ENCODE measurements around the gene ASAP2.

DNA sequence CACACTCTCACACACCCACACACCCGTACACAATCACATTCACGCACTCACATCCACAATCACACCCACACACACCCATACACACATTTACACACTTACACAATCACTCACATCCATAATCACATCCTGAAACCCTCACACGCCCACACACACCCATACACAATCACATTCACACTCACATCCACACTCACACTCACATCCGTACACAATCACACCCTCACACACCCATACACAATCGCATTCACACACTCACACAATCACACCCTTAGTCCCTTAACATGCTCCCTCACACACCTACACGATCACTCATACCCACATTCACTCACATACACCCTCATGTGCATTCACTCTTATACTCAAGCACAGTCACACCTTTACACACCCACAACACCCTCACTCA, 110.9 kb downstream of the ASAP2 start:
- TF ChIP-seq, protein P1, sequence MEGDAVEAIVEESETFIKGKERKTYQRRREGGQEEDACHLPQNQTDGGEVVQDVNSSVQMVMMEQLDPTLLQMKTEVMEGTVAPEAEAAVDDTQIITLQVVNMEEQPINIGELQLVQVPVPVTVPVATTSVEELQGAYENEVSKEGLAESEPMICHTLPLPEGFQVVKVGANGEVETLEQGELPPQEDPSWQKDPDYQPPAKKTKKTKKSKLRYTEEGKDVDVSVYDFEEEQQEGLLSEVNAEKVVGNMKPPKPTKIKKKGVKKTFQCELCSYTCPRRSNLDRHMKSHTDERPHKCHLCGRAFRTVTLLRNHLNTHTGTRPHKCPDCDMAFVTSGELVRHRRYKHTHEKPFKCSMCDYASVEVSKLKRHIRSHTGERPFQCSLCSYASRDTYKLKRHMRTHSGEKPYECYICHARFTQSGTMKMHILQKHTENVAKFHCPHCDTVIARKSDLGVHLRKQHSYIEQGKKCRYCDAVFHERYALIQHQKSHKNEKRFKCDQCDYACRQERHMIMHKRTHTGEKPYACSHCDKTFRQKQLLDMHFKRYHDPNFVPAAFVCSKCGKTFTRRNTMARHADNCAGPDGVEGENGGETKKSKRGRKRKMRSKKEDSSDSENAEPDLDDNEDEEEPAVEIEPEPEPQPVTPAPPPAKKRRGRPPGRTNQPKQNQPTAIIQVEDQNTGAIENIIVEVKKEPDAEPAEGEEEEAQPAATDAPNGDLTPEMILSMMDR (IDR thresholded peaks at IDR 0.05): no peak
- no peak for TF ChIP-seq POLR2A (IDR thresholded peaks at IDR 0.05)

All from suprapubic skin (tissue), 3 donors.